GM06990 (cell line): ENCODE data around the gene UMOD.

ENCODE experiments used
- DNase-seq: peaks from one replicate; pipeline ENCODE4 v3.0.0-alpha.2; 2011; ENCODE audit not compliant: insufficient read length; ENCODE audit errors: extremely low read depth
- H3K27me3 ChIP-seq: replicated peaks from 2 replicates; pipeline ENCODE4 v1.6.0; 2011; ENCODE audit warnings: low read length; ENCODE audit not compliant: control insufficient read depth, insufficient read depth
- H3K36me3 ChIP-seq: 2 replicates; pipeline ENCODE4 v1.5.1; 2011; ENCODE audit warnings: low read length; ENCODE audit not compliant: control insufficient read depth, insufficient read depth
- H3K4me3 ChIP-seq: replicated peaks from 2 replicates; pipeline ENCODE4 v1.5.1; 2011; ENCODE audit warnings: low read depth, mild to moderate bottlenecking, control low read depth, low read length
- TF ChIP-seq, protein P1 (sequence below): IDR thresholded peaks from 2 replicates; pipeline ENCODE4 v1.5.1; 2011; ENCODE audit warnings: low read length, control low read depth, mild to moderate bottlenecking, inconsistent platforms; ENCODE audit not compliant: insufficient read depth, poor library complexity, severe bottlenecking

UMOD gene

DNA sequence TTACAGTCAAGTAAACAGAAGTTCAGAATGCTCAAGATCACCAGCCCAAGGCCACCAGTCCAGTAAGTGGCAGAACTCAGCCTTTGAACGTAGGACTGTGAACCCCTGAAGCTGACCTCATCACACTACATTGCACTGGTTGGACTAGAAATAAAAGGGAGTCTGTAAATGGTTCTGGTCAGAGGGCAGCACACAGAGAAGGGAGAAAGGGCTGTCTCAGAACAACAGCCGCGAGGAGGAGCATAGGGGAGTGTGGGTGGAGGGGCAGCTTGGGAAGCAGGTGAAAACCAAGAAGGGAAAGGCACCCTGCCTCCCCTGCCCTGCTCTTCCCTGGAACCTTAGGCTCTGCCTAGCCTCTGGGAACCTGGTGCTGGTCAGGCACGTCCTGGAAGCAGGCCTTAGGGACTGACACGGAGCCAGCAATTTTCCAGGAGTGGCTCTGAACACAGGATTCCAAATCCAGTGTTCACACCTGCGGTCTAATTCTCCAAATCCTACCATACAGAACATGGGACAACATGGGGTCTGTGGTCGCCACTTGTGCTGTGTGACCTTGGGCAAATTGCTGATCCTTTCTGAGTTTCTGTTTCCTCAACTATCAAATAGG is 45.1 kb upstream of the UMOD start:
- H3K27me3 ChIP-seq: peaks cover 2% of the 10 kb centered on the region; the same call in 1 of the 2 replicates
- no peaks in the 10 kb centered on the region for H3K36me3 ChIP-seq
- no peak overlapping the region for H3K4me3 ChIP-seq
- no peak for DNase-seq
- TF ChIP-seq, protein P1, sequence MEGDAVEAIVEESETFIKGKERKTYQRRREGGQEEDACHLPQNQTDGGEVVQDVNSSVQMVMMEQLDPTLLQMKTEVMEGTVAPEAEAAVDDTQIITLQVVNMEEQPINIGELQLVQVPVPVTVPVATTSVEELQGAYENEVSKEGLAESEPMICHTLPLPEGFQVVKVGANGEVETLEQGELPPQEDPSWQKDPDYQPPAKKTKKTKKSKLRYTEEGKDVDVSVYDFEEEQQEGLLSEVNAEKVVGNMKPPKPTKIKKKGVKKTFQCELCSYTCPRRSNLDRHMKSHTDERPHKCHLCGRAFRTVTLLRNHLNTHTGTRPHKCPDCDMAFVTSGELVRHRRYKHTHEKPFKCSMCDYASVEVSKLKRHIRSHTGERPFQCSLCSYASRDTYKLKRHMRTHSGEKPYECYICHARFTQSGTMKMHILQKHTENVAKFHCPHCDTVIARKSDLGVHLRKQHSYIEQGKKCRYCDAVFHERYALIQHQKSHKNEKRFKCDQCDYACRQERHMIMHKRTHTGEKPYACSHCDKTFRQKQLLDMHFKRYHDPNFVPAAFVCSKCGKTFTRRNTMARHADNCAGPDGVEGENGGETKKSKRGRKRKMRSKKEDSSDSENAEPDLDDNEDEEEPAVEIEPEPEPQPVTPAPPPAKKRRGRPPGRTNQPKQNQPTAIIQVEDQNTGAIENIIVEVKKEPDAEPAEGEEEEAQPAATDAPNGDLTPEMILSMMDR: no peak

DNA sequence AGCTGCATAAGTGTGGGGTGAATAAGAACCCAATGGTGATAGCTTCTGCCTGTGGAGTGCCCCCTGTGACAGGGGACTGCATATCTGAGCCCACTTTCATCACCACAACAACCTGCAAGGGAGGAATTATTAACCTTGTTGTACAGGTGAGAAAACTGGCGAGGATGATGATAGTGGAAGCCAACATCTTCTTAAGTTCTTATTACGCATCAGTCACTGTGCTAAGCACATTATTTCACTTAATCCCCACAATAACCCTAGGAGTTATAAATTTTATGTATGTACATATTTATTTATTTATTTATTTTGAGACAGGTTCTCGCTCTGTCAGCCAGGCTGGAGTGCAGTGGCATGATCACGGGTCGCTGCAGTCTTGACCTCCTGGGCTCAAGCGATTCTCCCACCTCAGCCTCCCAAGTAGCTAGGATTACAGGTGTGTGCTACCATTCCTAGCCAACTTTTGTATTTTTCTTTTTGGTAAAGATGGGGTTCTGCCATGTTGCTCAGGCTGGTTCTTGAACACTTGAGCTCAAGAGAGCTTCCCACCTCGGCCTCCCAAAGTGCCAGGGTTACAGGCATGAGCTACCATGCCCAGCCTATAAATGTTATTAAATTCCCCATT is 44.4 kb upstream of the UMOD start:
- H3K27me3 ChIP-seq: peaks cover 2% of the 10 kb centered on the region; the same call in 1 of the 2 replicates
- DNase-seq: no peak
- TF ChIP-seq, protein P1: no peak
- no peak overlapping the region for H3K4me3 ChIP-seq
- no peaks in the 10 kb centered on the region for H3K36me3 ChIP-seq

DNA sequence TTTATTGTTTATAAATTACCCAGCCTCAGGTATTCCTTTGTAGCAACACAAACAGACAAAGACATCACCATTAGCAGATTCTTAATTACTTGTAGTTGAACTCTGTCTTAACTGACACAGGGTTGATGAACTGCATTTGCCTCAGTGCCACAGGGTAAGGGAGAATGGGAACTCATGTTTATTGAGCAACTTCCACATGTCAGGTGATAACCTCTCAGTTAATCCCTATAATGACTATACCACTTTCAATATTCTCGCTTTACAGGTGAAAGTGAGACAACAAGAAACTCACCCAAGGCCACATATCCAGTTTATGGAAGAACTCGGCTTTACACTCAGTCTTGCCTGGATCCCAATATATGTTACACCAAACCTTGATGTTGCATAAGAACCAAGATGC is 43.4 kb upstream of the UMOD start:
- no peak for DNase-seq
- no peak overlapping the region for H3K4me3 ChIP-seq
- TF ChIP-seq, protein P1: no peak
- no peaks in the 10 kb centered on the region; the same call in 1 of the 2 replicates for H3K27me3 ChIP-seq
- H3K36me3 ChIP-seq: no peaks in the 10 kb centered on the region

DNA sequence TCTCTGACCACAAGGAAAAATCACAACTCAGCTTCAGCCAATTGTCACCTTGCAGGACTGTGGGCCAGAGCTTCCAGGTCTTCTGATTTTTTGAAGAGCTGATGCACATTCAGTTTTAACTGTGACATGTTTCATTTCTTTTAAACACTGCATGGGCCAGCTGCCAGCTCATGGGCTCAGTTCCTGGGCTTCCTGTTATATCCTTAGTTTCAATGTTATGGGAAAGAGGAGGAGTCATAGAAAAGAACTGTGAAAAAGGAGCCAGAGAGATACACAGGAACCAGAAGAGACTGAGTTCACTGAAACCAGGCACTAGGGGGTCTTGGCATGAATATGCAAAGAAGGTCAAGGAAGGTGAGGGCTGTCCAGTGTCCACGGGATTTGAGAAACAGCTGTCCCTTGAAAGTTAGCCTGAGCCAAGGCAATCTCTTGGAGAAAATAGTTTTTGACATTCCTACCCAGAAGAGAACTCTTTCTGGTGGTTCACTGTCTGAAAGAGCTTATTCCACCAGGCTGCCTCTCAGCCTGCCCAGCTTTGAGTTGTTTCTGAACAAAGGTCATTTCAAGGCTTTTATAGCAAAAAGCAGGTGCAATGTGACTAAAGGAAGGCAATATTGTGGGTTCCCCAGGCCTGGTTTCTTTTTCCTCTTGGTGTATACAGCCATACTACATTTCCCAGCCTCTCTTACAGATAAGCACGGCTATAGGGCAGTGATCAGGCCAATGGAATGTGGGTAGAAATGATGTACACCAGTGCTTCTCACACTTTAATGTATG is 41.5 kb upstream of the UMOD start:
- H3K27me3 ChIP-seq: no peaks in the 10 kb centered on the region; the same call in 1 of the 2 replicates
- H3K4me3 ChIP-seq: no peak overlapping the region
- DNase-seq: no peak
- no peaks in the 10 kb centered on the region for H3K36me3 ChIP-seq
- TF ChIP-seq, protein P1: no peak

DNA sequence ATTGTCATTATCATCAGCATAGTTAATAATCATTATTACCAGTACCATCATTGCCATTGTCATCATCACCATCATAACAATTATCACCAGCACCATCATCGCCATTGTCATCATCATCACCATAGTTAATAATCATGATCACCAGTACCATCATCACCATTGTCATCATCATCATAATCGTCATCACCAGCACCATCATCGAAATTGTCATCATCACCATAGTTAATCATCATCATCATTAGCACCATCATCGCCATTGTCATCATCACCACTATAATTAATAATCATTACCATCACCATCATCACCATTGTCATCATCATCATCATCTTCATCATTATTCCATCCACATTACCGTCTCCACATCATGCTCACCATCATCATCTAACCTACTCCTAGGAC is 38.5 kb upstream of the UMOD start:
- H3K36me3 ChIP-seq: no peaks in the 10 kb centered on the region
- no peaks in the 10 kb centered on the region; the same call in 1 of the 2 replicates for H3K27me3 ChIP-seq
- TF ChIP-seq, protein P1: no peak
- no peak overlapping the region for H3K4me3 ChIP-seq
- DNase-seq: no peak
